ENCODE results near the gene BID. TPM values are rescaled to one million over a fixed set of nuclear protein-coding genes. Genes with fewer than 3 reads are reported as not detected.

Gene BID
- total RNA-seq, 1 donor from 2014 or later, result 22.1 TPM

DNA sequence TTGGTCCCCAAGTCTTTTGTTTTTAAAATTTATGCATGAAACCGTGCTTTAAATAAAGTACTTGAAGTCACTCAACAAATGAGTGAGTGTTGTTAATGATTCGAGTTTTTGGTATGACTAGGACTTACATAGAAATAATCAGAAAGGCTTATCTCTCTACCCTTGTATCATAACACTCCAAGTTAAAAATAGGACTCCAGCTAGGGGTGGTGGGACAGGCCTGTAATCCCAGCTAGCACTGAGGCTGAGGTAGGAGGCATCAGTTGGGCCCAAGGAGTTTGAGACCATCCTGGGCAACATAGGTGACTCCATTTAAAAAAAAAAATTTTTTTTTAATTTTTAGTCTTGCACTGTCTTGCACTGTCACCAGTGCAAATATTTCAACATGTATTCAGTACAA is 80.1 kb downstream of the BID start:
- H3K36me3 ChIP-seq (ENCODE audit: control insufficient read depth, insufficient read depth, low read length), result peaks cover 3% of the 10 kb centered on the region
- FAIRE-seq, result no peak
- H3K27me3 ChIP-seq (ENCODE audit: control insufficient read depth, insufficient read depth, low read length), result no peaks in the 10 kb centered on the region
- no peak for DNase-seq (ENCODE audit: low read depth)
- no peak overlapping the region for H3K4me3 ChIP-seq (ENCODE audit: low read depth, low read length)
- TF ChIP-seq, protein P1, sequence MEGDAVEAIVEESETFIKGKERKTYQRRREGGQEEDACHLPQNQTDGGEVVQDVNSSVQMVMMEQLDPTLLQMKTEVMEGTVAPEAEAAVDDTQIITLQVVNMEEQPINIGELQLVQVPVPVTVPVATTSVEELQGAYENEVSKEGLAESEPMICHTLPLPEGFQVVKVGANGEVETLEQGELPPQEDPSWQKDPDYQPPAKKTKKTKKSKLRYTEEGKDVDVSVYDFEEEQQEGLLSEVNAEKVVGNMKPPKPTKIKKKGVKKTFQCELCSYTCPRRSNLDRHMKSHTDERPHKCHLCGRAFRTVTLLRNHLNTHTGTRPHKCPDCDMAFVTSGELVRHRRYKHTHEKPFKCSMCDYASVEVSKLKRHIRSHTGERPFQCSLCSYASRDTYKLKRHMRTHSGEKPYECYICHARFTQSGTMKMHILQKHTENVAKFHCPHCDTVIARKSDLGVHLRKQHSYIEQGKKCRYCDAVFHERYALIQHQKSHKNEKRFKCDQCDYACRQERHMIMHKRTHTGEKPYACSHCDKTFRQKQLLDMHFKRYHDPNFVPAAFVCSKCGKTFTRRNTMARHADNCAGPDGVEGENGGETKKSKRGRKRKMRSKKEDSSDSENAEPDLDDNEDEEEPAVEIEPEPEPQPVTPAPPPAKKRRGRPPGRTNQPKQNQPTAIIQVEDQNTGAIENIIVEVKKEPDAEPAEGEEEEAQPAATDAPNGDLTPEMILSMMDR (IDR thresholded peaks at IDR 0.05; ENCODE audit: insufficient read depth, low read length, severe bottlenecking), result no peak

DNA sequence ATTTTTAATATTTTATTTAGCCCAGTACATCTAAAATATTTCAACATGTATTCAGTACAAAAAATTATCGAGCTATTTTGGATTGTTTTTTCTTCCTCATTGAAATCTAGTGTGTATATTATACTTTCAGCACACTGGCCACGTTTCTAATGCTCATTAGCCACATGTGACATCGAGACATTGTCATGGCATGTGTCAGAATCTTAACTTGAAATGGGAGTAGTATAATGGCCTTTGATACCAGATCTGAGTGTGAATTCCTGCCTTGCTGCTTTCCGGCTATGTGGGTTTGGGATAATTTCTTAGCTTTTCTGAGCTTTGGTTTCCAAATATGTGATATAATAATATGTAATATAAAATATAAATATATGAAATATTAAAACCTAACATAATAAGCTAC is 81.4 kb downstream of the BID start:
- H3K36me3 ChIP-seq (ENCODE audit: control insufficient read depth, insufficient read depth, low read length), result peaks cover 5% of the 10 kb centered on the region
- FAIRE-seq, result no peak
- TF ChIP-seq, protein P1 (IDR thresholded peaks at IDR 0.05; ENCODE audit: insufficient read depth, low read length, severe bottlenecking), result no peak
- DNase-seq (ENCODE audit: low read depth), result no peak
- H3K27me3 ChIP-seq (ENCODE audit: control insufficient read depth, insufficient read depth, low read length), result no peaks in the 10 kb centered on the region
- H3K4me3 ChIP-seq (ENCODE audit: low read depth, low read length), result no peak overlapping the region

DNA sequence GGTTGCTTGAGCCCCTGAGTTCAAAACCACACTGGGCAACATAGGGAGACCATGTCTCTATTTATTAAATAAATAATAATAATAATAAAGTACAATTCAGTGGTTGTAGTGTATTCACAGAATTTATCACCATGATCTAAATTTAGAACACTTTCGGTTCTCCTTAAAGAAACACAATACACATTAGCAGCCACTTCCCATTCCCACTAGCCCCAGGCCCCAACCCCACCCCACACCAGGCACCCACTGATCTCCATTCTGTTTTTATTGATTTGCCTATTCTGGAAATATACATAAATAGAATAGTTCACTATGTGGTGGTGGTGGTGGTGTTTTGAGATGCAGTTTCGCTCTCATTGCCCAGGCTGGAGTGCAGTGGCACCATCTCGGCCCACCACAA is 90.0 kb downstream of the BID start:
- Histone ChIP-seq H3K27me3 (ENCODE audit: control insufficient read depth, insufficient read depth, low read length) (no peaks in the 10 kb centered on the region), H3K4me3 (ENCODE audit: low read depth, low read length) (no peak overlapping the region), H3K36me3 (ENCODE audit: control insufficient read depth, insufficient read depth, low read length) (peaks cover 5% of the 10 kb centered on the region)
- DNase-seq (ENCODE audit: low read depth), result no peak
- TF ChIP-seq, protein P1 (IDR thresholded peaks at IDR 0.05; ENCODE audit: insufficient read depth, low read length, severe bottlenecking), result no peak
- FAIRE-seq, result no peak

Other genes with a start within 250 kb of the BID start
- gene SLC25A18, start 211.0 kb downstream of the BID start, total RNA-seq, result not detected in 2 replicates
- gene ATP6V1E1, start 145.7 kb downstream of the BID start, total RNA-seq, result 119 and 146 TPM in 2 replicates
- gene BCL2L13, start 135.7 kb downstream of the BID start, total RNA-seq, result 48.4 and 54.3 TPM in 2 replicates